ENCODE data around the gene PHC1. TPM values are rescaled to one million over a fixed set of nuclear protein-coding genes. Genes with fewer than 3 reads are reported as not detected.
A peak's percentile ranks its signal among the peaks of the same experiment; 100 is the strongest.

The PHC1 gene
- total and polyA plus RNA-seq, 2 donors (not counting 1 experiment from before 2014, with no cell fraction given) = 64.2 to 86.9 TPM

- Mint-ChIP-seq H3K27ac (peak overlapping the region; percentile 98), H3K27me3 (no peaks in the 10 kb centered on the region), H3K4me1 (peaks cover 44% of the 10 kb centered on the region), H3K9me3 (ENCODE audit: insufficient read depth) (no peaks in the 10 kb centered on the region), H3K4me3 (peak overlapping the region; percentile 95)
- intact Hi-C loops (cut with micrococcal nuclease) = loop anchor here (1.0 kb wide), 2 partner anchors 35 to 251 kb away; partner anchors contain the start of gene PHC1
- Histone ChIP-seq H3K4me1 (ENCODE audit: control insufficient read depth in 2 of 2, insufficient read depth in 2 of 2, low read length in 2 of 2) (peaks cover 31 to 35% of the 10 kb centered on the region in 2 donors), H3K9me3 (ENCODE audit: control extremely low read depth in 1 of 3, control insufficient read depth in 2 of 3, insufficient read depth in 1 of 3, low read length in 2 of 3) (no peaks in the 10 kb centered on the region), H3K4me2 (replicated peaks; ENCODE audit: low read depth, low read length, poor library complexity, severe bottlenecking) (peak overlapping the region; percentile 92), H3K36me3 (replicated peaks in 1 of 2; ENCODE audit: control extremely low read depth in 1 of 2, control insufficient read depth in 1 of 2, extremely low read depth in 1 of 2, insufficient read depth in 2 of 2, low read length in 1 of 2) (peaks cover 3 to 23% of the 10 kb centered on the region in 2 experiments), H3K27ac (ENCODE audit: low read length in 2 of 2) (peak overlapping the region; percentile 97 to 98), H3K27me3 (replicated peaks in 1 of 4; ENCODE audit: control extremely low read depth in 1 of 4, control insufficient read depth in 3 of 4, insufficient read depth in 4 of 4, low read length in 3 of 4) (no peaks in the 10 kb centered on the region), H3K9ac (ENCODE audit: low read length) (peak overlapping the region; percentile 98), H4K20me1 (ENCODE audit: control insufficient read depth, insufficient read depth, low read length, poor library complexity, severe bottlenecking) (peaks cover 9% of the 10 kb centered on the region), H2AFZ (ENCODE audit: insufficient read depth, low read depth, low read length, poor library complexity, severe bottlenecking) (peak overlapping the region; percentile 78), H3K4me3 (ENCODE audit: control extremely low read depth in 1 of 5, extremely low read depth in 1 of 5, insufficient read depth in 1 of 5, low read depth in 2 of 5, low read length in 4 of 5) (peak overlapping the region; percentile 67 to 99 (median 91)), H3K79me2 (ENCODE audit: control insufficient read depth, insufficient read depth, low read length) (peaks cover 57% of the 10 kb centered on the region)
- CTCF ChIA-PET = interaction anchor here (0.6 to 3.6 kb wide), 8 partner anchors 12 to 276 kb away, joined by 3 to 14 read pairs (median 3); partner anchors contain the start of gene PHC1
- no peak for ATAC-seq (ENCODE audit: low read depth)
- POLR2A ChIA-PET = interaction anchor here (0.6 to 1.2 kb wide), 2 partner anchors 11 to 34 kb away, joined by 4 to 7 read pairs; partner anchors contain the start of gene PHC1
- WGBS (ENCODE audit: insufficient coverage) = 2% methylated on average over 15 of the region's 15 CpGs
- DNase-seq = peak; percentile 56
- TF ChIP-seq EZH2 (IDR thresholded peaks at IDR 0.05; ENCODE audit: borderline replicate concordance, insufficient read depth, low read depth, low read length, poor library complexity, severe bottlenecking) (no peak), CTCF (IDR thresholded peaks at IDR 0.05) (no peak)
These were observed 34.5 kb downstream of the PHC1 start for GRCh38 chr12:8948701-8949341.

Data from B cell (primary cell).